Measurements from ENCODE around the gene IL1RL2.
A peak's percentile ranks its signal among the peaks of the same experiment; 100 is the strongest.

Gene IL1RL2

GRCh38 chr2:102241616-102242305 is 54.9 kb downstream of the IL1RL2 start:
- Histone ChIP-seq H3K36me3 (ENCODE audit: insufficient read depth, insufficient read length, low read length) (no peaks in the 10 kb centered on the region), H3K27me3 (ENCODE audit: insufficient read depth, insufficient read length) (peaks cover 4% of the 10 kb centered on the region), H3K9me3 (ENCODE audit: insufficient read depth, low read length) (no peaks in the 10 kb centered on the region), H3K4me3 (ENCODE audit: insufficient read length, low read depth) (no peak overlapping the region), H3K9ac (ENCODE audit: insufficient read length, low read depth) (no peak overlapping the region), H3K4me1 (ENCODE audit: insufficient read depth, insufficient read length) (no peaks in the 10 kb centered on the region)
- TF ChIP-seq YY1 (IDR thresholded peaks at IDR 0.05; ENCODE audit: insufficient read depth, insufficient read length) (no peak), ZNF274 (IDR thresholded peaks at IDR 0.05; ENCODE audit: low read depth, low read length) (no peak), SUZ12 (IDR thresholded peaks at IDR 0.05; ENCODE audit: extremely low read depth, insufficient read depth, insufficient read length) (no peak)
- no peak for DNase-seq (ENCODE audit: low read depth, low spot score)

GRCh38 chr2:102245266-102246151 is 58.7 kb downstream of the IL1RL2 start:
- TF ChIP-seq ZNF274 (IDR thresholded peaks at IDR 0.05; ENCODE audit: low read depth, low read length): no peak
- no peak for TF ChIP-seq YY1 (IDR thresholded peaks at IDR 0.05; ENCODE audit: insufficient read depth, insufficient read length)
- TF ChIP-seq SUZ12 (IDR thresholded peaks at IDR 0.05; ENCODE audit: extremely low read depth, insufficient read depth, insufficient read length): no peak
- H3K4me1 ChIP-seq (ENCODE audit: insufficient read depth, insufficient read length): no peaks in the 10 kb centered on the region
- H3K9me3 ChIP-seq (ENCODE audit: insufficient read depth, low read length): no peaks in the 10 kb centered on the region
- H3K4me3 ChIP-seq (ENCODE audit: insufficient read length, low read depth): no peak overlapping the region
- no peak for DNase-seq (ENCODE audit: low read depth, low spot score)
- no peak overlapping the region for H3K9ac ChIP-seq (ENCODE audit: insufficient read length, low read depth)
- no peaks in the 10 kb centered on the region for H3K36me3 ChIP-seq (ENCODE audit: insufficient read depth, insufficient read length, low read length)
- H3K27me3 ChIP-seq (ENCODE audit: insufficient read depth, insufficient read length): peaks cover 22% of the 10 kb centered on the region

GRCh38 chr2:102250278-102250821 is 63.5 kb downstream of the IL1RL2 start:
- no peak for DNase-seq (ENCODE audit: low read depth, low spot score)
- peak overlapping the region; percentile 29 for H3K9ac ChIP-seq (ENCODE audit: insufficient read length, low read depth)
- H3K4me3 ChIP-seq (ENCODE audit: insufficient read length, low read depth): no peak overlapping the region
- H3K27me3 ChIP-seq (ENCODE audit: insufficient read depth, insufficient read length): peaks cover 28% of the 10 kb centered on the region
- no peaks in the 10 kb centered on the region for H3K36me3 ChIP-seq (ENCODE audit: insufficient read depth, insufficient read length, low read length)
- no peaks in the 10 kb centered on the region for H3K9me3 ChIP-seq (ENCODE audit: insufficient read depth, low read length)
- TF ChIP-seq ZNF274 (IDR thresholded peaks at IDR 0.05; ENCODE audit: low read depth, low read length) (no peak), SUZ12 (IDR thresholded peaks at IDR 0.05; ENCODE audit: extremely low read depth, insufficient read depth, insufficient read length) (no peak), YY1 (IDR thresholded peaks at IDR 0.05; ENCODE audit: insufficient read depth, insufficient read length) (no peak)
- no peaks in the 10 kb centered on the region for H3K4me1 ChIP-seq (ENCODE audit: insufficient read depth, insufficient read length)

GRCh38 chr2:102251042-102251848 is 64.4 kb downstream of the IL1RL2 start:
- Histone ChIP-seq H3K9me3 (ENCODE audit: insufficient read depth, low read length) (no peaks in the 10 kb centered on the region), H3K27me3 (ENCODE audit: insufficient read depth, insufficient read length) (peaks cover 28% of the 10 kb centered on the region), H3K4me1 (ENCODE audit: insufficient read depth, insufficient read length) (no peaks in the 10 kb centered on the region), H3K36me3 (ENCODE audit: insufficient read depth, insufficient read length, low read length) (no peaks in the 10 kb centered on the region), H3K4me3 (ENCODE audit: insufficient read length, low read depth) (peak overlapping the region; percentile 51), H3K9ac (ENCODE audit: insufficient read length, low read depth) (peak overlapping the region; percentile 62)
- TF ChIP-seq SUZ12 (IDR thresholded peaks at IDR 0.05; ENCODE audit: extremely low read depth, insufficient read depth, insufficient read length) (no peak), YY1 (IDR thresholded peaks at IDR 0.05; ENCODE audit: insufficient read depth, insufficient read length) (no peak), ZNF274 (IDR thresholded peaks at IDR 0.05; ENCODE audit: low read depth, low read length) (no peak)
- DNase-seq (ENCODE audit: low read depth, low spot score): peak; percentile 58

GRCh38 chr2:102251849-102252203 is 65.0 kb downstream of the IL1RL2 start:
- no peaks in the 10 kb centered on the region for H3K4me1 ChIP-seq (ENCODE audit: insufficient read depth, insufficient read length)
- no peaks in the 10 kb centered on the region for H3K9me3 ChIP-seq (ENCODE audit: insufficient read depth, low read length)
- no peak for DNase-seq (ENCODE audit: low read depth, low spot score)
- H3K4me3 ChIP-seq (ENCODE audit: insufficient read length, low read depth): no peak overlapping the region
- no peak overlapping the region for H3K9ac ChIP-seq (ENCODE audit: insufficient read length, low read depth)
- H3K36me3 ChIP-seq (ENCODE audit: insufficient read depth, insufficient read length, low read length): no peaks in the 10 kb centered on the region
- TF ChIP-seq SUZ12 (IDR thresholded peaks at IDR 0.05; ENCODE audit: extremely low read depth, insufficient read depth, insufficient read length): no peak
- TF ChIP-seq YY1 (IDR thresholded peaks at IDR 0.05; ENCODE audit: insufficient read depth, insufficient read length): no peak
- TF ChIP-seq ZNF274 (IDR thresholded peaks at IDR 0.05; ENCODE audit: low read depth, low read length): no peak
- H3K27me3 ChIP-seq (ENCODE audit: insufficient read depth, insufficient read length): peaks cover 28% of the 10 kb centered on the region

- Histone ChIP-seq H3K27me3 (ENCODE audit: insufficient read depth, insufficient read length) (peaks cover 28% of the 10 kb centered on the region), H3K9ac (ENCODE audit: insufficient read length, low read depth) (no peak overlapping the region), H3K4me3 (ENCODE audit: insufficient read length, low read depth) (no peak overlapping the region), H3K36me3 (ENCODE audit: insufficient read depth, insufficient read length, low read length) (no peaks in the 10 kb centered on the region), H3K4me1 (ENCODE audit: insufficient read depth, insufficient read length) (no peaks in the 10 kb centered on the region), H3K9me3 (ENCODE audit: insufficient read depth, low read length) (no peaks in the 10 kb centered on the region)
- TF ChIP-seq SUZ12 (IDR thresholded peaks at IDR 0.05; ENCODE audit: extremely low read depth, insufficient read depth, insufficient read length) (no peak), YY1 (IDR thresholded peaks at IDR 0.05; ENCODE audit: insufficient read depth, insufficient read length) (no peak), ZNF274 (IDR thresholded peaks at IDR 0.05; ENCODE audit: low read depth, low read length) (no peak)
- DNase-seq (ENCODE audit: low read depth, low spot score): no peak
Measured at GRCh38 chr2:102252236-102252635, 65.4 kb downstream of the IL1RL2 start.
